Measurements from ENCODE around the gene TBX21. TPM values are rescaled to one million over a fixed set of nuclear protein-coding genes. Genes with fewer than 3 reads are reported as not detected.

The TBX21 gene
- total RNA-seq, 1 experiment from 2014 or later = not detected

DNA sequence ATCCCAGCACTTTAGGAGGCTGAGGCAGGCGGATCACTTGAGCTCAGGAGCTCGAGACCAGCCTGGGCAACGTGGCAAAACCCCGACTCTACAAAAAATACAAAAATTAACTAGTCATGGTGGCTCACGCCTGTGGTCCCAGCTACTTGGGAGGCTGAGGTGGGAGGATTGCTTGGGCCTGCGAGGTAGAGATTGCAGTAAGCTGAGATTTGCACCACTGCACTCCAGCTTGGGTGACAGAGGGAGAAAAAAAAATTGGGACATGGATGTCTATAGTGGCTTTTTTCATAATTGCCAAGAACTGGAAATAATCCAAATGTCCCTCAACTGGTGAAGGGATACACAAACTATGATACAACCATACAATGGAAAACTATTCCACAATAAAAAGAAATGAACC lies 59.9 kb downstream of the TBX21 start:
- ATAC-seq (no peak), DNase-seq (no peak)
- Histone ChIP-seq H3K4me1 (ENCODE audit: insufficient read depth, low read length) (no peaks in the 10 kb centered on the region), H3K4me3 (ENCODE audit: low read length) (no peak overlapping the region), H4K20me1 (ENCODE audit: low read length) (no peaks in the 10 kb centered on the region), H3K9ac (ENCODE audit: low read length) (no peak overlapping the region), H3K9me3 (ENCODE audit: low read length) (no peaks in the 10 kb centered on the region), H3K79me2 (ENCODE audit: low read length) (no peaks in the 10 kb centered on the region), H2AFZ (ENCODE audit: low read length) (no peak overlapping the region), H3K27ac (ENCODE audit: low read length) (no peak overlapping the region), H3F3A (ENCODE audit: low read length, unreplicated experiment) (no peaks in the 10 kb centered on the region), H3K4me2 (ENCODE audit: low read length) (no peak overlapping the region), H3K9me2 (replicated peaks; ENCODE audit: low read length) (no peaks in the 10 kb centered on the region), H3K27me3 (ENCODE audit: low read length) (peaks cover 71% of the 10 kb centered on the region), H3K36me3 (ENCODE audit: low read depth, low read length) (no peaks in the 10 kb centered on the region)
- no TSS peak for BruUV-seq (replicated peaks)
- POLR2A ChIA-PET (ENCODE audit: unreplicated experiment) = no interaction called here
- TF ChIP-seq EZH2 (IDR thresholded peaks at IDR 0.05; ENCODE audit: low read length, unreplicated experiment) (no peak), EZH2phosphoT487 (IDR thresholded peaks at IDR 0.05; ENCODE audit: borderline replicate concordance, low read length) (peak; percentile 13; the same call in 1 of the 2 replicates)
- CTCF ChIA-PET = no interaction called here
- intact Hi-C loops (cut with micrococcal nuclease) = no loop called here

Other genes starting within 250 kb of the TBX21 start
- gene NPEPPS, start 202.1 kb upstream of the TBX21 start, total RNA-seq (2014; rRNA removed) = 112 and 124 TPM in 2 replicates
- 390 and 437 TPM in 2 replicates for gene KPNB1, start 83.3 kb upstream of the TBX21 start, total RNA-seq (2014; rRNA removed)
- 9.0 and 12.8 TPM in 2 replicates for gene TBKBP1, start 39.1 kb upstream of the TBX21 start, total RNA-seq (2014; rRNA removed)
- 18.4 and 22.1 TPM in 2 replicates for gene OSBPL7, start 88.6 kb downstream of the TBX21 start, total RNA-seq (2014; rRNA removed)
- gene MRPL10, start 98.3 kb downstream of the TBX21 start, total RNA-seq (2014; rRNA removed) = 54.5 and 74.2 TPM in 2 replicates
- gene LRRC46, start 98.4 kb downstream of the TBX21 start, total RNA-seq (2014; rRNA removed) = 0.44 and 1.2 TPM in 2 replicates
- gene SCRN2, start 108.0 kb downstream of the TBX21 start, total RNA-seq (2014; rRNA removed) = 44.0 and 47.9 TPM in 2 replicates
- 3.1 and 3.9 TPM in 2 replicates for gene SP6, start 117.9 kb downstream of the TBX21 start, total RNA-seq (2014; rRNA removed)
- 3.9 and 6.5 TPM in 2 replicates for gene SP2, start 163.0 kb downstream of the TBX21 start, total RNA-seq (2014; rRNA removed)
- 49.8 and 57.5 TPM in 2 replicates for gene PNPO, start 208.3 kb downstream of the TBX21 start, total RNA-seq (2014; rRNA removed)
- gene PRR15L, start 224.6 kb downstream of the TBX21 start, total RNA-seq (2014; rRNA removed) = 3.8 and 6.0 TPM in 2 replicates
- 193 and 209 TPM in 2 replicates for gene CDK5RAP3, start 237.9 kb downstream of the TBX21 start, total RNA-seq (2014; rRNA removed)